SH-SY5Y (cell line): ENCODE data around the gene DNAAF2.

ENCODE experiments used
- GATA2 ChIP-seq: IDR thresholded peaks from 2 replicates; pipeline ENCODE4 v1.6.1; 2011; ENCODE audit warnings: mild to moderate bottlenecking, low read depth, low read length
- GATA3 ChIP-seq: IDR thresholded peaks from 2 replicates; pipeline ENCODE4 v1.6.1; 2011; ENCODE audit warnings: low read depth, mild to moderate bottlenecking, low read length, moderate library complexity

- TF ChIP-seq GATA2 (0 out of 2 replicates have a peak, but pooled peaks have one; percentile 12), GATA3 (no peak)
Measured at GRCh38 chr14:49585803-49586672, 49.0 kb downstream of the DNAAF2 start, which contains the start of gene RPS29.
